ENCODE measurements around the gene NFKBIB. TPM values are rescaled to one million over a fixed set of nuclear protein-coding genes. Genes with fewer than 3 reads are reported as not detected.

Gene NFKBIB
- total and polyA plus RNA-seq, 9 donors, result 3.2 to 21.6 (median 13.2) TPM

- H3K36me3 ChIP-seq, result no peaks in the 10 kb centered on the region
- no peaks in the 10 kb centered on the region for H3K27me3 ChIP-seq
- H3K4me3 ChIP-seq, result no peak overlapping the region
- H3K4me1 ChIP-seq (ENCODE audit: insufficient read depth), result no peaks in the 10 kb centered on the region
- no peaks in the 10 kb centered on the region for H3K9me3 ChIP-seq
- TF ChIP-seq POLR2A (IDR thresholded peaks at IDR 0.05) (no peak), CTCF (IDR thresholded peaks at IDR 0.05) (no peak), EP300 (IDR thresholded peaks at IDR 0.05) (no peak)
- DNase-seq, result no peak
- WGBS, 3 donors, result 77 to 87% (median 85%) methylated on average over 19 to 20 of the region's 20 CpGs
- intact Hi-C loops (cut with DNase I), result loop anchor here in 1 of 4 donors (10.0 kb wide), 1 partner anchor 517 kb away; the partner anchor contains the start of gene FAM98C
- H3K27ac ChIP-seq, result no peak overlapping the region
Measured at GRCh38 chr19:38921420-38922274, 21.9 kb downstream of the NFKBIB start.

GRCh38 chr19:38922482-38922881, 22.7 kb downstream of the NFKBIB start:
- DNase-seq, result no peak
- Histone ChIP-seq H3K27me3 (no peaks in the 10 kb centered on the region), H3K27ac (no peak overlapping the region)

GRCh38 chr19:38924388-38924787, 24.6 kb downstream of the NFKBIB start:
- H3K27ac ChIP-seq, result no peak overlapping the region
- no peaks in the 10 kb centered on the region for H3K4me1 ChIP-seq (ENCODE audit: insufficient read depth)
- intact Hi-C loops (cut with DNase I), result loop anchor here in 1 of 4 donors (10.0 kb wide), 1 partner anchor 520 kb away; the partner anchor contains the start of gene FAM98C
- TF ChIP-seq EP300 (IDR thresholded peaks at IDR 0.05) (no peak), CTCF (IDR thresholded peaks at IDR 0.05) (no peak), POLR2A (IDR thresholded peaks at IDR 0.05) (no peak)
- no peak for DNase-seq
- WGBS, 3 donors, result 93 to 97% (median 94%) methylated on average over 7 of the region's 7 CpGs
- H3K9me3 ChIP-seq, result no peaks in the 10 kb centered on the region
- H3K36me3 ChIP-seq, result no peaks in the 10 kb centered on the region
- no peaks in the 10 kb centered on the region for H3K27me3 ChIP-seq
- H3K4me3 ChIP-seq, result no peak overlapping the region

More at GRCh38 chr19:38922482-38922881, 22.7 kb downstream of the NFKBIB start:
- Histone ChIP-seq H3K9me3 (no peaks in the 10 kb centered on the region), H3K36me3 (no peaks in the 10 kb centered on the region), H3K4me3 (no peak overlapping the region), H3K4me1 (ENCODE audit: insufficient read depth) (no peaks in the 10 kb centered on the region)
- no peak for TF ChIP-seq EP300 (IDR thresholded peaks at IDR 0.05)
- no peak for TF ChIP-seq CTCF (IDR thresholded peaks at IDR 0.05)
- no peak for TF ChIP-seq POLR2A (IDR thresholded peaks at IDR 0.05)
- whole genome bisulfite sequencing, 3 donors, result 90 to 94% (median 92%) methylated on average over 5 of the region's 5 CpGs
- intact Hi-C loops (cut with DNase I), result loop anchor here in 1 of 4 donors (10.0 kb wide), 1 partner anchor 518 kb away; the partner anchor contains the start of gene FAM98C

GRCh38 chr19:38928391-38929001, 28.7 kb downstream of the NFKBIB start:
- no peak overlapping the region for H3K4me3 ChIP-seq
- peaks cover 3% of the 10 kb centered on the region for H3K4me1 ChIP-seq (ENCODE audit: insufficient read depth)
- 74 to 80% (median 80%) methylated on average over 4 of the region's 4 CpGs for WGBS, 3 donors
- H3K27ac ChIP-seq, result no peak overlapping the region
- no peaks in the 10 kb centered on the region for H3K36me3 ChIP-seq
- intact Hi-C loops (cut with DNase I), result loop anchor here in 2 of 4 donors (5.0 to 10.0 kb wide), 2 partner anchors 411 to 524 kb away; partner anchors contain the start of gene FAM98C (in 1 of the 2)
- TF ChIP-seq EP300 (IDR thresholded peaks at IDR 0.05), result no peak
- no peak for TF ChIP-seq CTCF (IDR thresholded peaks at IDR 0.05)
- TF ChIP-seq POLR2A (IDR thresholded peaks at IDR 0.05), result no peak
- no peaks in the 10 kb centered on the region for H3K9me3 ChIP-seq
- no peaks in the 10 kb centered on the region for H3K27me3 ChIP-seq
- no peak for DNase-seq

Measured in ovary (tissue), 9 donors.